D721Med (cell line): Measurements from ENCODE around the gene PSME2.

Experiments
- DNase-seq: peaks from one replicate; pipeline ENCODE4 v3.0.0; 2011; ENCODE audit warnings: low spot score; ENCODE audit not compliant: insufficient read length
- FAIRE-seq: peaks from 2 replicates; lab custom pipeline; 2011; peaks lifted over from hg19 to GRCh38; lab: Jason Lieb, UNC
- TF ChIP-seq, protein P1 (sequence below): IDR thresholded peaks from 2 replicates; pipeline ENCODE4 v1.5.1; 2012; ENCODE audit warnings: mild to moderate bottlenecking, control low read depth; ENCODE audit not compliant: insufficient read depth; ENCODE audit errors: missing control alignments

Gene PSME2

DNA sequence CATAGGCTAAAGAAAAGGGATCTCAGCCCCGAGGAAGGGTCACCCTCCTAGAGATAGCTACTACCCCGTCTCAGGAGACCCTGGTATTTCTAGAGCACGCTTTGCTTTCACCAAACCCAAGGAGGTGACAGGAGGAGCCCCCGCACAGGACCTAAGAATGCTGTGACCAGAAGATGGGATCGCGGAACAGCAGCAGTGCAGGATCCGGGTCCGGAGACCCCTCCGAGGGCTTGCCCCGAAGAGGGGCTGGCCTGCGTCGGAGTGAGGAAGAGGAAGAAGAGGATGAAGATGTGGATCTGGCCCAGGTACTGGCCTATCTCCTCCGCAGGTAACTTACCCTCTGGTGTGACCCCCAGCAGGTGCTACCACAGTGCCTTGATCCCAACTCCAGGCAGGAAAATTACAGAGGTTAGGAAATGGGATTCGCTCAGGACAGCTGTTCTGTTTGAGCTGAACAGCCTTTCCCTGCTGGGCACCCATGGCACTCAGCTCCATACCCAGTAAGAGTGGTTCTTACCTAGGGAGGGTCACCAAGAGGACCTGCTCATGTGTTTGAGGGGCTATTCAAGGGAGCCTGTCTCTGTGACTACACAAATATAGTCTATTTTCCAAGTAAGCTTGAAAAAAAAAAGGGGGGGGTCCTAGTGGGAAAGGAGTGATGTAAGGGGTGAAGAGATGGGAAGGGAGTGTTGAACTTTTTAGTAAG, 30.8 kb downstream of the PSME2 start:
- FAIRE-seq: no peak

DNA sequence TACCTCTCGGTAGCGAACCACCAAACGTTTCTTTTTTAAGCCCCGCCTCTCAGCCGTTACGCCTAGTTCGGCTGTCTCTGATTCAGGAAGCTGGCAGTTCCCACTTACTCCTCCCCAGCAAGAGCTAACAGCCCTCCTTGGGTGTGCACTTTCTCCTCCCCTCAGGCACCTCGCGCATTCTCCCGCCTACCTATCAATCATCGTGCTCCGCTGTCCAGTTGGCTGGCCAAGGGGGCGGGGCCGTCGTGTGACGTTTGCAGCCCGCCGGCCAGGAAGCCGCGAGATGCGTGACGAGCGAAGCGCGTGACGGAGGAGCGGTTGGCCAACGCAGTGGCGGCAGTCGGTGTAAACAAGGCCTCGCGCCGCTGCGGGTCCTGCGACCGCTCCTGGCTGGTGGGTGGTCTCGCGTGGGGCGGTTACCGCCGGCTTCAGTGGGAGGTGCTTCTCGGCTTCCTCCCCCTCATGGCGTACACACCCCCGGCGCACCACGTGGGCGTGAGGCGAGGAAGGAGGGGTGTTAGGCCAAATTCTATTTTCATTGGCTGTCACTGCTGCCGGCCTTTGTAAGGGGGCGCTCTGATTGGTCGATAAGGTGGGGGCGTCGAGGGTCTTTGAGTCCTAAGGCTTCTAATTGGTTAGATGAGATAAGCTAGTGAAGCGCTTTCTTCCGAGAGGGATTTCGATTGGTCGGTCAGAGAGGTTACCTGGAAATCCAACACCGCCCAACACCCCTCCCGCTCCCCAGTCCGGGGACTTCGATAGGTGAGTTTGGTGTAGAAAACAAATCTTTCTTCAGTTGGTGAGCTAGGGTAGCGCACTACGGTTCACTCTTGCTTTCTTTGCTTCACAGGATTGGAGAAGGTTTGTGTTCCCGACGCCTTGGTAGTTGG, 31.6 kb downstream of the PSME2 start, which contains the start of the genes DCAF11 and NRL:
TSS of gene DCAF11 (plus strand) at position 246 of the 890 bp plus-strand sequence. CDS start 818 bp downstream, outside the sequence.
TSS of gene NRL (minus strand) at position 418 of the 890 bp plus-strand sequence. CDS start 32,101 bp downstream, outside the sequence.
- DNase-seq (peak; percentile 97), FAIRE-seq (no peak)
- TF ChIP-seq, protein P1, sequence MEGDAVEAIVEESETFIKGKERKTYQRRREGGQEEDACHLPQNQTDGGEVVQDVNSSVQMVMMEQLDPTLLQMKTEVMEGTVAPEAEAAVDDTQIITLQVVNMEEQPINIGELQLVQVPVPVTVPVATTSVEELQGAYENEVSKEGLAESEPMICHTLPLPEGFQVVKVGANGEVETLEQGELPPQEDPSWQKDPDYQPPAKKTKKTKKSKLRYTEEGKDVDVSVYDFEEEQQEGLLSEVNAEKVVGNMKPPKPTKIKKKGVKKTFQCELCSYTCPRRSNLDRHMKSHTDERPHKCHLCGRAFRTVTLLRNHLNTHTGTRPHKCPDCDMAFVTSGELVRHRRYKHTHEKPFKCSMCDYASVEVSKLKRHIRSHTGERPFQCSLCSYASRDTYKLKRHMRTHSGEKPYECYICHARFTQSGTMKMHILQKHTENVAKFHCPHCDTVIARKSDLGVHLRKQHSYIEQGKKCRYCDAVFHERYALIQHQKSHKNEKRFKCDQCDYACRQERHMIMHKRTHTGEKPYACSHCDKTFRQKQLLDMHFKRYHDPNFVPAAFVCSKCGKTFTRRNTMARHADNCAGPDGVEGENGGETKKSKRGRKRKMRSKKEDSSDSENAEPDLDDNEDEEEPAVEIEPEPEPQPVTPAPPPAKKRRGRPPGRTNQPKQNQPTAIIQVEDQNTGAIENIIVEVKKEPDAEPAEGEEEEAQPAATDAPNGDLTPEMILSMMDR: no peak

More for the DNA sequence above, 30.8 kb downstream of the PSME2 start:
- TF ChIP-seq, protein P1: no peak
- no peak for DNase-seq

DNA sequence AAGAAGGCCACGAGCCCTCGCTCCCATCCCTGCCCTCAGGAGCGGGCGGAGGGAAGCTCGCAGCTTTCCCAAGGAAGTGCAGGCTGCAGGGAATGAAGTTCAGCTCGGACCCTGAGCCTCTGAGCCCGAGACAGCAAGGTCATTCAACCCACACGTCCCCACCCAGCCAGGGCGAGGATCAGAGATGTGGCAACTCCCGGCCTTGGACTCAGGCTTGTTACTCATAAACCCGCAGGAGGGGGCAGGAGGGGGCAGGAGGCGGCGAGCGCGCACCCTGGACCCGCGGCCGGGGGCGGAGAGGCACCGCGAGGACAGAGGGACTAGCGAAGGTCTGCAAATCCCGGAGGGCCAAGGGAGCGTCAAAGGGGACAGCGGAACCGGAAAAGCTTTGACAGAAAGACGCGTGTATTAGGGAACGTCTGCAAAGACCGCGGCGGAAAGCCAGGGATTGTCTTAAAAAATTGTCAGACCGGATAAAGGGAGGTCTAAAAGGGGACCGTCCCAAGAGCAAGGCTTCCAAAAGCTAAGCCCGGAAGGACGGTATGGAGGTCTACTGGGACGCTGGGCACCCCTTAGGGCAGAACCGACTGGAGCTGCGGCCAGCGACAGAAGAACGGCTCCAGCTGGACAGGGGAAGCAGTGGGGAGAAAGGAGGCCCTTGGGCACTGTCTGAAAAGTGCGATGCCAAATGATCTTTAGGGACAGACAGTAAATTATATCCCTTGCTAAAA, 32.4 kb downstream of the PSME2 start:
- DNase-seq (peak; percentile 58), FAIRE-seq (no peak)
- TF ChIP-seq, protein P1: no peak

DNA sequence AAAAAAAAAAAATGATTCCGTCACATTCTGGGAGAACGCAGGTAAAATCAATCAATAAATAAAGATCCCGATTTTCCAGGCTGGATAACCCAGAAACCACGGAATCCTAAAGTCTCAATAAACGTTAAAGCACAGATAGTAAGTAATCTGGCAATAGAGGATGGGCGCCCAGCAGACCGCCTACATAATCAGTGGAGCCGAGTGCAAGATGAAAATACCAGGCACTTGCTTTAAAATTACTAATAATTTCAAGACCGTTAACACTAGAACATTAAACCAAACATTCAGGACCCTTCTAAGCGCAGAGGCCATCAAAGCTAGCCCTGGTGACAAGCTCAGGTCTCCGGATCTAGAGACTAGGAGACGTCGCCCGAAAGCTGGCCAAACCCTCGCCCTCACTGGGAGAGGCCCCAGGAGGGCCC, 33.0 kb downstream of the PSME2 start:
- FAIRE-seq (no peak), DNase-seq (no peak)
- TF ChIP-seq, protein P1: no peak

DNA sequence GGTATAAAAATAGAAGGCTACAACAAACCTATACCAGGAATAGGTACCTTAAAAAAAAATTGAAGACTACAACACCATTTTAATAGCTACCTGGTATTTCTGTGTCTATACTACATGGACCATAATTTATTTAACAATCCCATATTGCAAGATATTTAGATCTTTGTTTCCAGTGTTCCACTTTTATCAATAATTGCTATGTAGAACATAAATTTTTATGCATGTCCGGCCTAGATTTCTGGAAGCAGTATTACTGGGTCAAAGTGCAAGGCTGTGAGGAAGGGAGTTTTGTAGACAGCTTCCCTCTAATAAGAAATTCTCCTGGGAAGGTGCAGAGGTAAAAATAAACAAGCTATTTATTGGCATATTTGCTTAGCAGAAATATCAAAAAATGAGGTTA, 35.9 kb downstream of the PSME2 start:
- TF ChIP-seq, protein P1: no peak
- no peak for FAIRE-seq

DNA sequence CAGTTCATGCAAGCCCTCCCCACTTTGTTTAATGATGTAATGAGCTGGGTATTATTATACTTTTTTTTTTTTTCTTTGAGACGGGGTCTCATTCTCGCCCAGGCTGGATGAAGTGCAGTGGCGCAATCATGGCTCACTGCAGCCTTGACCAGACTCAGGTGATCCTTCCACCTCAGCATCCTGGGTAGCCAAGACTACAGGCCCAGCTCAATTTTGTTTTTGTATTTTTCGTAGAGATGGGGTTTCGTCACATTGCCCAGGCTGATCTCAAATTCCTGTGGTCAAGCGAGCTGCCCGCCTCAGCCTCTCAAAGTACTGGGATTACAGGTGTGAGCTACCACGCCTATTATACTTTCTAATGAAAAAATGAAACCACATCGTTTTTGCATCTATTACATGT, 36.4 kb downstream of the PSME2 start:
- FAIRE-seq: no peak
- TF ChIP-seq, protein P1: no peak
- no peak for DNase-seq

More for the DNA sequence above, 35.9 kb downstream of the PSME2 start:
- DNase-seq: no peak
